ENCODE results near the gene BRINP3.

DNA sequence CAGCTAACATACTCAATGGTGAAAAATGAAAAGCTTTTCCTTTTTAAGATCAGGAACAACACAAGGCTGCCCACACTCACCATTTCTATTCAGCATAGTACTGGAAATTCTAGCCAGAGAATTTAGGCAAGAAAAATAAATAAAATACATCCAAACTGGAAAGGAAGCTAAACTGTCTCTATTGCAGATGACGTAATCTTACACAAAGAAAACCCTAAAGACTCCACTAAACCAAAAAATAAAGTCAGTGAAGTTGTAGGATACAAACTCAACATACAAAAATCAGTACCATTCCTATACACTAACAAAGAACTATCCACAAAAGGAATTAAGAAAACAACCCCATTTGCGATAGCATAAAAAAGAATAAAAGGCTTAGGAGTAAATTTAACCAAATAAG, 181.2 kb downstream of the BRINP3 start:
- TF ChIP-seq ZNF776 (CRISPR knock-in tag; IDR thresholded peaks at IDR 0.05), result no peak
- TF ChIP-seq MAFK (conservative IDR thresholded peaks at IDR 0.05 in 1 of 2, IDR thresholded peaks at IDR 0.05 in 1 of 2; ENCODE audit: low read length in 2 of 2), result no peak
- TF ChIP-seq, protein P1, sequence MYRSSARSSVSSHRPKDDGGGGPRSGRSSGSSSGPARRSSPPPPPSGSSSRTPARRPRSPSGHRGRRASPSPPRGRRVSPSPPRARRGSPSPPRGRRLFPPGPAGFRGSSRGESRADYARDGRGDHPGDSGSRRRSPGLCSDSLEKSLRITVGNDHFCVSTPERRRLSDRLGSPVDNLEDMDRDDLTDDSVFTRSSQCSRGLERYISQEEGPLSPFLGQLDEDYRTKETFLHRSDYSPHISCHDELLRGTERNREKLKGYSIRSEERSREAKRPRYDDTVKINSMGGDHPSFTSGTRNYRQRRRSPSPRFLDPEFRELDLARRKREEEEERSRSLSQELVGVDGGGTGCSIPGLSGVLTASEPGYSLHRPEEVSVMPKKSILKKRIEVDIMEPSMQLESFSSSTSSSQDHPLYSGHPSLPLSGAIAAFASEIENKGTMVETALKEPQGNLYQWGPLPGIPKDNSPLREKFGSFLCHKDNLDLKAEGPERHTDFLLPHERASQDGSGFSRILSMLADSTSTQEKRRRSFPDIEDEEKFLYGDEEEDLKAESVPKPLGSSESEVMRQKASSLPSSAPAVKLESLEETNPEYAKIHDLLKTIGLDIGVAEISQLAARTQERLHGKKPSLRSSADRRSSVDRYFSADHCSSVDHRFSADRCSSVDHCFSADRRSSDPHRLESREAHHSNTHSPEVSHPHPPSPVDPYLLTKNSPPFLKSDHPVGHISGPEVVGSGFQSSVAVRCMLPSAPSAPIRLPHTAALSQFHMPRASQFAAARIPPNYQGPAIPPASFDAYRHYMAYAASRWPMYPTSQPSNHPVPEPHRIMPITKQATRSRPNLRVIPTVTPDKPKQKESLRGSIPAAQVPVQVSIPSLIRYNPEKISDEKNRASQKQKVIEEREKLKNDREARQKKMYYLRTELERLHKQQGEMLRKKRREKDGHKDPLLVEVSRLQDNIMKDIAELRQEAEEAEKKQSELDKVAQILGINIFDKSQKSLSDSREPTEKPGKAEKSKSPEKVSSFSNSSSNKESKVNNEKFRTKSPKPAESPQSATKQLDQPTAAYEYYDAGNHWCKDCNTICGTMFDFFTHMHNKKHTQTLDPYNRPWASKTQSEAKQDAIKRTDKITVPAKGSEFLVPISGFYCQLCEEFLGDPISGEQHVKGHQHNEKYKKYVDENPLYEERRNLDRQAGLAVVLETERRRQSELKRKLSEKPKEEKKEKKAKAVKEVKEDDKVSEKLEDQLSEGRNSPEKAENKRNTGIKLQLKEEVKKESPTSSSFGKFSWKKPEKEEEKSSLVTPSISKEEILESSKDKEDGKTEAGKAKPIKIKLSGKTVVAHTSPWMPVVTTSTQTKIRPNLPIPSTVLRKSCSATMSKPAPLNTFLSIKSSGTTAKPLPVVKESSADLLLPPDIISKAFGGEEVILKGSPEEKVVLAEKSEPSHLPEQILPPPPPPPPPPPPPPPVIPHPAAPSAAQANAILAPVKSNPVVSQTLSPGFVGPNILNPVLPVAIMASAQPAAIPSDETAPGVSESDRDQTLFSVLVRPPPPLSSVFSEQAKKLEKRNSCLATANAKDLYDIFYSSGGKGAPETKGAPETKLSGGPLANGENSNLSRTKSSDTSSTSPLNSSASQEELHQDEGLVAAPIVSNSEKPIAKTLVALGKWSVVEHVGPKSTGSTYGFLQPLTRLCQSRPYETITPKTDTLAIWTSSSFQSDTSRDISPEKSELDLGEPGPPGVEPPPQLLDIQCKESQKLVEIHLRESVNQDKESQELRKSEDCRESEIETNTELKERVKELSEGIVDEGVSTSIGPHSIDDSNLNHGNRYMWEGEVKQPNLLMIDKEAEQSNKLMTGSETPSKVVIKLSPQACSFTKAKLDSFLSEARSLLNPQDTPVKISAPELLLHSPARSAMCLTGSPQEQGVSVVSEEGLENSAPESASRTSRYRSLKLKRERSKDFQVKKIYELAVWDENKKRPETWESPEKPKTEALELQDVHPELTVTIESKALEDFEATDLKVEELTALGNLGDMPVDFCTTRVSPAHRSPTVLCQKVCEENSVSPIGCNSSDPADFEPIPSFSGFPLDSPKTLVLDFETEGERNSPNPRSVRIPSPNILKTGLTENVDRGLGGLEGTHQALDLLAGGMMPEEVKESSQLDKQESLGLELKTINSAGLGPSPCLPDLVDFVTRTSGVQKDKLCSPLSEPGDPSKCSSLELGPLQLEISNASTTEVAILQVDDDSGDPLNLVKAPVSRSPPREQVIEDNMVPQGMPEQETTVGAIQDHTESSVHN (CRISPR knock-in tag; IDR thresholded peaks at IDR 0.05), result no peak
- TF ChIP-seq ZNF367 (CRISPR knock-in tag; IDR thresholded peaks at IDR 0.05; ENCODE audit: borderline replicate concordance), result no peak
- no peak for TF ChIP-seq DR1 (CRISPR knock-in tag; IDR thresholded peaks at IDR 0.05)
- TF ChIP-seq, protein P2, sequence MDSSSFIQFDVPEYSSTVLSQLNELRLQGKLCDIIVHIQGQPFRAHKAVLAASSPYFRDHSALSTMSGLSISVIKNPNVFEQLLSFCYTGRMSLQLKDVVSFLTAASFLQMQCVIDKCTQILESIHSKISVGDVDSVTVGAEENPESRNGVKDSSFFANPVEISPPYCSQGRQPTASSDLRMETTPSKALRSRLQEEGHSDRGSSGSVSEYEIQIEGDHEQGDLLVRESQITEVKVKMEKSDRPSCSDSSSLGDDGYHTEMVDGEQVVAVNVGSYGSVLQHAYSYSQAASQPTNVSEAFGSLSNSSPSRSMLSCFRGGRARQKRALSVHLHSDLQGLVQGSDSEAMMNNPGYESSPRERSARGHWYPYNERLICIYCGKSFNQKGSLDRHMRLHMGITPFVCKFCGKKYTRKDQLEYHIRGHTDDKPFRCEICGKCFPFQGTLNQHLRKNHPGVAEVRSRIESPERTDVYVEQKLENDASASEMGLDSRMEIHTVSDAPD (CRISPR knock-in tag; IDR thresholded peaks at IDR 0.05), result no peak
- TF ChIP-seq, protein P3, sequence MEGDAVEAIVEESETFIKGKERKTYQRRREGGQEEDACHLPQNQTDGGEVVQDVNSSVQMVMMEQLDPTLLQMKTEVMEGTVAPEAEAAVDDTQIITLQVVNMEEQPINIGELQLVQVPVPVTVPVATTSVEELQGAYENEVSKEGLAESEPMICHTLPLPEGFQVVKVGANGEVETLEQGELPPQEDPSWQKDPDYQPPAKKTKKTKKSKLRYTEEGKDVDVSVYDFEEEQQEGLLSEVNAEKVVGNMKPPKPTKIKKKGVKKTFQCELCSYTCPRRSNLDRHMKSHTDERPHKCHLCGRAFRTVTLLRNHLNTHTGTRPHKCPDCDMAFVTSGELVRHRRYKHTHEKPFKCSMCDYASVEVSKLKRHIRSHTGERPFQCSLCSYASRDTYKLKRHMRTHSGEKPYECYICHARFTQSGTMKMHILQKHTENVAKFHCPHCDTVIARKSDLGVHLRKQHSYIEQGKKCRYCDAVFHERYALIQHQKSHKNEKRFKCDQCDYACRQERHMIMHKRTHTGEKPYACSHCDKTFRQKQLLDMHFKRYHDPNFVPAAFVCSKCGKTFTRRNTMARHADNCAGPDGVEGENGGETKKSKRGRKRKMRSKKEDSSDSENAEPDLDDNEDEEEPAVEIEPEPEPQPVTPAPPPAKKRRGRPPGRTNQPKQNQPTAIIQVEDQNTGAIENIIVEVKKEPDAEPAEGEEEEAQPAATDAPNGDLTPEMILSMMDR (CRISPR knock-in tag; IDR thresholded peaks at IDR 0.05), result no peak
- TF ChIP-seq, protein P4, sequence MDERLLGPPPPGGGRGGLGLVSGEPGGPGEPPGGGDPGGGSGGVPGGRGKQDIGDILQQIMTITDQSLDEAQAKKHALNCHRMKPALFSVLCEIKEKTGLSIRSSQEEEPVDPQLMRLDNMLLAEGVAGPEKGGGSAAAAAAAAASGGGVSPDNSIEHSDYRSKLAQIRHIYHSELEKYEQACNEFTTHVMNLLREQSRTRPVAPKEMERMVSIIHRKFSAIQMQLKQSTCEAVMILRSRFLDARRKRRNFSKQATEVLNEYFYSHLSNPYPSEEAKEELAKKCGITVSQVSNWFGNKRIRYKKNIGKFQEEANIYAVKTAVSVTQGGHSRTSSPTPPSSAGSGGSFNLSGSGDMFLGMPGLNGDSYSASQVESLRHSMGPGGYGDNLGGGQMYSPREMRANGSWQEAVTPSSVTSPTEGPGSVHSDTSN (CRISPR knock-in tag; IDR thresholded peaks at IDR 0.05), result no peak
- no peak for TF ChIP-seq EZH2 (conservative IDR thresholded peaks at IDR 0.05; ENCODE audit: low read depth, low read length)
- TF ChIP-seq ZNF629 (CRISPR knock-in tag; conservative IDR thresholded peaks at IDR 0.05), result no peak
- TF ChIP-seq HNRNPK (IDR thresholded peaks at IDR 0.05; ENCODE audit: low read depth, low read length, poor library complexity, severe bottlenecking), result no peak
- TF ChIP-seq CCAR2 (optimal IDR thresholded peaks at IDR 0.05; ENCODE audit: low read depth, low read length), result no peak
- TF ChIP-seq, protein P5, sequence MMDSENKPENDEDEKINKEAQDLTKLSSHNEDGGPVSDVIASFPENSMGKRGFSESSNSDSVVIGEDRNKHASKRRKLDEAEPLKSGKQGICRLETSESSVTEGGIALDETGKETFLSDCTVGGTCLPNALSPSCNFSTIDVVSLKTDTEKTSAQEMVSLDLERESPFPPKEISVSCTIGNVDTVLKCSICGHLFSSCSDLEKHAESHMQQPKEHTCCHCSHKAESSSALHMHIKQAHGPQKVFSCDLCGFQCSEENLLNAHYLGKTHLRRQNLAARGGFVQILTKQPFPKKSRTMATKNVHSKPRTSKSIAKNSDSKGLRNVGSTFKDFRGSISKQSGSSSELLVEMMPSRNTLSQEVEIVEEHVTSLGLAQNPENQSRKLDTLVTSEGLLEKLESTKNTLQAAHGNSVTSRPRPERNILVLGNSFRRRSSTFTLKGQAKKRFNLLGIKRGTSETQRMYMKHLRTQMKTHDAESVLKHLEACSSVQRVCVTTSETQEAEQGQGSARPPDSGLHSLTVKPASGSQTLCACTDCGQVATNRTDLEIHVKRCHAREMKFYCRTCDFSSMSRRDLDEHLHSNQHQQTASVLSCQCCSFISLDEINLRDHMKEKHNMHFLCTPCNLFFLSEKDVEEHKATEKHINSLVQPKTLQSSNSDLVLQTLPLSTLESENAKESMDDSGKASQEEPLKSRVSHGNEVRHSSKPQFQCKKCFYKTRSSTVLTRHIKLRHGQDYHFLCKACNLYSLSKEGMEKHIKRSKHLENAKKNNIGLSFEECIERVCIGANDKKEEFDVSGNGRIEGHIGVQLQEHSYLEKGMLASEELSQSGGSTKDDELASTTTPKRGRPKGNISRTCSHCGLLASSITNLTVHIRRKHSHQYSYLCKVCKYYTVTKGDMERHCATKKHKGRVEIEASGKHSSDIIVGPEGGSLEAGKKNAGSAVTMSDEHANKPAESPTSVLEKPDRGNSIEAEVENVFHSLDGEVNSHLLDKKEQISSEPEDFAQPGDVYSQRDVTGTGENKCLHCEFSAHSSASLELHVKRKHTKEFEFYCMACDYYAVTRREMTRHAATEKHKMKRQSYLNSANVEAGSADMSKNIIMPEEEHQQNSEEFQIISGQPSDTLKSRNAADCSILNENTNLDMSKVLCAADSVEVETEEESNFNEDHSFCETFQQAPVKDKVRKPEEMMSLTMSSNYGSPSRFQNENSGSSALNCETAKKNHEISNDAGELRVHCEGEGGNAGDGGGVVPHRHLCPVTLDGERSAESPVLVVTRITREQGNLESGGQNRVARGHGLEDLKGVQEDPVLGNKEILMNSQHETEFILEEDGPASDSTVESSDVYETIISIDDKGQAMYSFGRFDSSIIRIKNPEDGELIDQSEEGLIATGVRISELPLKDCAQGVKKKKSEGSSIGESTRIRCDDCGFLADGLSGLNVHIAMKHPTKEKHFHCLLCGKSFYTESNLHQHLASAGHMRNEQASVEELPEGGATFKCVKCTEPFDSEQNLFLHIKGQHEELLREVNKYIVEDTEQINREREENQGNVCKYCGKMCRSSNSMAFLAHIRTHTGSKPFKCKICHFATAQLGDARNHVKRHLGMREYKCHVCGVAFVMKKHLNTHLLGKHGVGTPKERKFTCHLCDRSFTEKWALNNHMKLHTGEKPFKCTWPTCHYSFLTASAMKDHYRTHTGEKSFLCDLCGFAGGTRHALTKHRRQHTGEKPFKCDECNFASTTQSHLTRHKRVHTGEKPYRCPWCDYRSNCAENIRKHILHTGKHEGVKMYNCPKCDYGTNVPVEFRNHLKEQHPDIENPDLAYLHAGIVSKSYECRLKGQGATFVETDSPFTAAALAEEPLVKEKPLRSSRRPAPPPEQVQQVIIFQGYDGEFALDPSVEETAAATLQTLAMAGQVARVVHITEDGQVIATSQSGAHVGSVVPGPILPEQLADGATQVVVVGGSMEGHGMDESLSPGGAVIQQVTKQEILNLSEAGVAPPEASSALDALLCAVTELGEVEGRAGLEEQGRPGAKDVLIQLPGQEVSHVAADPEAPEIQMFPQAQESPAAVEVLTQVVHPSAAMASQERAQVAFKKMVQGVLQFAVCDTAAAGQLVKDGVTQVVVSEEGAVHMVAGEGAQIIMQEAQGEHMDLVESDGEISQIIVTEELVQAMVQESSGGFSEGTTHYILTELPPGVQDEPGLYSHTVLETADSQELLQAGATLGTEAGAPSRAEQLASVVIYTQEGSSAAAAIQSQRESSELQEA (CRISPR knock-in tag; IDR thresholded peaks at IDR 0.05; ENCODE audit: not compliant biosample characterization), result no peak
